H9 (cell line): ENCODE measurements around the gene ARL8A. TPM values are rescaled to one million over a fixed set of nuclear protein-coding genes. Genes with fewer than 3 reads are reported as not detected.

ENCODE experiments used
- DNase-seq: peaks from one replicate; pipeline ENCODE4 v3.0.0-alpha.2; 2017
- H2AFZ ChIP-seq: one replicate; pipeline ENCODE4 v1.6.1; 2013; ENCODE audit warnings: mild to moderate bottlenecking, low read length, control low read depth, moderate library complexity
- H2AK5ac ChIP-seq: 2 replicates; pipeline ENCODE4 v1.6.1; 2013; ENCODE audit warnings: low read length, control low read depth, mixed read lengths; ENCODE audit not compliant: insufficient read length
- H2BK120ac ChIP-seq: one replicate; pipeline ENCODE4 v1.6.1; 2013; ENCODE audit warnings: low read depth, mild to moderate bottlenecking, low read length, control low read depth, inconsistent platforms; ENCODE audit not compliant: poor library complexity, severe bottlenecking
- H2BK12ac ChIP-seq: 2 replicates; pipeline ENCODE4 v1.6.1; 2013; ENCODE audit warnings: low read length, control low read depth, mixed read lengths, low read depth; ENCODE audit not compliant: insufficient read length
- H2BK15ac ChIP-seq: 2 replicates; pipeline ENCODE4 v1.6.1; 2013; ENCODE audit warnings: low read depth, low read length, control low read depth
- H2BK20ac ChIP-seq: one replicate; pipeline ENCODE4 v1.6.1; 2013; ENCODE audit warnings: low read depth, mild to moderate bottlenecking, low read length, control low read depth, inconsistent platforms; ENCODE audit not compliant: poor library complexity, severe bottlenecking
- H2BK5ac ChIP-seq: 2 replicates; pipeline ENCODE4 v1.6.1; 2013; ENCODE audit warnings: low read length, control low read depth, mixed read lengths; ENCODE audit not compliant: insufficient read length
- H3K14ac ChIP-seq: 2 replicates; pipeline ENCODE4 v1.6.1; 2013; ENCODE audit warnings: low read length, control low read depth; ENCODE audit not compliant: insufficient read depth
- H3K18ac ChIP-seq: 2 replicates; pipeline ENCODE4 v1.6.1; 2013; ENCODE audit warnings: low read depth, mild to moderate bottlenecking, mixed read lengths, low read length, control low read depth; ENCODE audit not compliant: insufficient read length
- H3K23ac ChIP-seq: 2 replicates; pipeline ENCODE4 v1.6.1; 2013; ENCODE audit warnings: low read length, control low read depth, mixed read lengths, low read depth; ENCODE audit not compliant: insufficient read length
- H3K23me2 ChIP-seq: 2 replicates; pipeline ENCODE4 v1.6.1; 2013; ENCODE audit warnings: low read depth, mild to moderate bottlenecking, mixed read lengths, low read length, control low read depth; ENCODE audit not compliant: insufficient read length, poor library complexity, severe bottlenecking
- H3K27ac ChIP-seq: 2 replicates; pipeline ENCODE4 v1.5.1; 2013; ENCODE audit warnings: low read length, control low read depth, mixed read lengths, low read depth; ENCODE audit not compliant: insufficient read length
- H3K27me3 ChIP-seq: 2 replicates; pipeline ENCODE4 v1.6.1; 2013; ENCODE audit warnings: low read length, control low read depth, inconsistent platforms; ENCODE audit not compliant: insufficient read depth
- H3K4ac ChIP-seq: 2 replicates; pipeline ENCODE4 v1.6.1; 2013; ENCODE audit warnings: low read depth, mild to moderate bottlenecking, control low read depth, inconsistent platforms, low read length, moderate library complexity
- H3K4me1 ChIP-seq: 2 replicates; pipeline ENCODE4 v1.6.1; 2013; ENCODE audit warnings: low read length, control low read depth, inconsistent platforms; ENCODE audit not compliant: insufficient read depth
- H3K4me2 ChIP-seq: 2 replicates; pipeline ENCODE4 v1.6.1; 2013; ENCODE audit warnings: low read length, control low read depth, mixed read lengths; ENCODE audit not compliant: insufficient read length, insufficient read depth
- H3K56ac ChIP-seq: 2 replicates; pipeline ENCODE4 v1.6.1; 2013; ENCODE audit warnings: low read depth, mild to moderate bottlenecking, mixed read lengths, low read length, control low read depth; ENCODE audit not compliant: insufficient read length
- H3K79me1 ChIP-seq: 2 replicates; pipeline ENCODE4 v1.6.1; 2013; ENCODE audit warnings: low read depth, mild to moderate bottlenecking, moderate library complexity, low read length, control low read depth, inconsistent platforms; ENCODE audit not compliant: insufficient read depth, poor library complexity, severe bottlenecking
- H3K79me2 ChIP-seq: 2 replicates; pipeline ENCODE4 v1.6.1; 2013; ENCODE audit warnings: low read length, control low read depth, inconsistent platforms; ENCODE audit not compliant: insufficient read depth
- H3K9ac ChIP-seq: 2 replicates; pipeline ENCODE4 v1.6.1; 2013; ENCODE audit warnings: low read length, control low read depth, mixed read lengths; ENCODE audit not compliant: insufficient read length; ENCODE audit errors: extremely low read depth
- H3K9me3 ChIP-seq: one replicate; pipeline ENCODE4 v1.6.1; 2013; ENCODE audit warnings: low read depth, low read length, inconsistent platforms; ENCODE audit not compliant: control insufficient read depth
- H3T11ph ChIP-seq: one replicate; pipeline ENCODE4 v1.6.1; 2013; ENCODE audit warnings: mild to moderate bottlenecking, low read length, control low read depth, inconsistent platforms
- H4K20me1 ChIP-seq: one replicate; pipeline ENCODE4 v1.6.1; 2013; ENCODE audit not compliant: control insufficient read depth, insufficient read length, insufficient read depth
- H4K5ac ChIP-seq: 2 replicates; pipeline ENCODE4 v1.6.1; 2013; ENCODE audit warnings: low read depth, mild to moderate bottlenecking, mixed read lengths, low read length, control low read depth; ENCODE audit not compliant: insufficient read length
- H4K8ac ChIP-seq: replicated peaks from 2 replicates; pipeline ENCODE4 v1.6.1; 2013; ENCODE audit warnings: low read length, control low read depth, mixed read lengths, low read depth; ENCODE audit not compliant: insufficient read length
- H4K91ac ChIP-seq: 2 replicates; pipeline ENCODE4 v1.6.1; 2013; ENCODE audit warnings: low read depth, mild to moderate bottlenecking, moderate library complexity, mixed read lengths, low read length, control low read depth; ENCODE audit not compliant: insufficient read length
- H3K27ac Mint-ChIP-seq, 3 experiments: 2 replicates in 2 of 3; 3 replicates in 1 of 3; pipeline ENCODE4 v1.8.0; 2020 to 2021; ENCODE audit warnings: mixed read lengths in 3 of 3, mild to moderate bottlenecking in 1 of 3, moderate library complexity in 1 of 3
- H3K27me3 Mint-ChIP-seq: 2 replicates; pipeline ENCODE4 v1.8.0; 2021; ENCODE audit warnings: low read depth, mild to moderate bottlenecking, moderate library complexity, mixed read lengths
- H3K36me3 Mint-ChIP-seq, 3 experiments: 2 replicates in 2 of 3; 3 replicates in 1 of 3; pipeline ENCODE4 v1.8.0; 2020 to 2021; ENCODE audit warnings: low read depth in 3 of 3, mixed read lengths in 3 of 3; ENCODE audit not compliant: insufficient read depth in 1 of 3
- H3K4me1 Mint-ChIP-seq, 2 experiments: 2 replicates each; pipeline ENCODE4 v1.8.0; 2020; ENCODE audit warnings: mixed read lengths in 2 of 2
- H3K4me3 Mint-ChIP-seq, 2 experiments: 2 replicates in 1 of 2; 3 replicates in 1 of 2; pipeline ENCODE4 v1.8.0; 2020 to 2021; ENCODE audit warnings: mild to moderate bottlenecking in 2 of 2, mixed read lengths in 2 of 2, moderate library complexity in 1 of 2
- H3K9me3 Mint-ChIP-seq, 2 experiments: 2 replicates in 1 of 2; 3 replicates in 1 of 2; pipeline ENCODE4 v1.8.0; 2020; ENCODE audit warnings: mild to moderate bottlenecking in 2 of 2, mixed read lengths in 2 of 2, moderate library complexity in 1 of 2
- CTCF ChIP-seq: fragments of 200-600 bp; sonication (generic); conservative IDR thresholded peaks from 3 replicates; pipeline ENCODE4 v1.8.0; 2021; ENCODE audit warnings: antibody characterized with exemption, mild to moderate bottlenecking
- WGBS: extraction: QIAGEN DNeasy Blood & Tissue Kit; methylation state at CpG from one replicate; pipeline ENCODE4 v1.1.7; 2013; ENCODE audit warnings: missing lambda C conversion rate, low lambda C conversion rate, mixed read lengths; ENCODE audit not compliant: insufficient read length; ENCODE audit errors: extremely low coverage; 5-methylcytosine and 5-hydroxymethylcytosine counted together
- total RNA-seq: library from RNA; stranded (reverse); gene quantifications from 2 replicates; pipeline ENCODE4 v1.2.1, GENCODE V29; 2021

The ARL8A gene
- total RNA-seq, 1 experiment from 2014 or later, result 67.2 TPM

DNA sequence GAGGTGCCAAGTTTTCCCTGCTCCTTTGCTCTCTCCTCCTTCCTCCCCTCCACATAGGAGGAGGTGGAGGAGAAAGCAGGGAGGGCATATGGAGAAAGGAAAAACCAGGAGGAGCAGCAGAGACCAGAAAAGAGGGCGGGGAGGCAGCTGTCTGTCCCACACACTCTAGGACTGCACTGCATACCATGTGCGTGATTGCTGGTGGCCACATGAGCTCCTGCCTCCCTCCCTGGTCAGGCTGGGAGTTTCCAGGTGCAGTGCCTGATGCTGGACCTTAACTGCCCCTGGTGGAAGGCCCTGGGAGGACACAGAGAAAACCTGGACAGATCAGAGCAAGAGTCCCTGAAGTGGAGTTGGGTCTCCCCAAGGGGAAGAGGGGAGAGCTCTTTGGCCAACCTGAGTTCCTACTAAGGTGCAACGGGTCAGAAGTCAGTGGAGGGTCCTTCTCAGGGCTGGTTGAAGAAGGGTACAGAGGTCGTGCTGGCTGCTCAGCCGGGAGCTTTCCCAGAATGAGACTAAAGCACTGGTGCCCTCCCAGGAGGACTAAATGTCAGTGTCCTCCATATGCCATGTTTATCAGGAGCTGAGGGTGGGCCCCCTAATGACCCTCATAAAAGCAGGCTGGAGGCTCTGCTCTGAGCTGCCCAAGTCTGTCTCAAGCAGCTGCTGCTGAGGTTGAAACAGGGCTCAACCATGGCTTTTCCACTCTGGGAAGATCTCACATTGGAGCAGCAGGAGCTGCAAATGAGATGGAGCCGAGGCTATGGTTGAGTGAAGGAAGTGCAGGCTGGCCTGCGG is 45.6 kb upstream of the ARL8A start:
- peak; percentile 65 for DNase-seq
- peaks cover under 1% of the 10 kb centered on the region; the same call in 1 of the 2 replicates for H3K4me1 ChIP-seq
- no peak overlapping the region for H2AK5ac ChIP-seq
- H3K23me2 ChIP-seq, result peaks cover 4% of the 10 kb centered on the region
- no peak overlapping the region for H2BK12ac ChIP-seq
- no peak overlapping the region for H4K8ac ChIP-seq
- H3K27me3 ChIP-seq, result peaks cover 11% of the 10 kb centered on the region; the same call in 1 of the 2 replicates
- no peak overlapping the region for H3K4me2 ChIP-seq
- H4K5ac ChIP-seq, result no peak overlapping the region
- H3T11ph ChIP-seq, result no peak overlapping the region
- H3K4ac ChIP-seq, result no peak overlapping the region
- no peaks in the 10 kb centered on the region for H3K9me3 ChIP-seq
- no CpG with 5 or more reads among the region's 7 CpGs for WGBS
- TF ChIP-seq CTCF, result no peak; the same call in 1 of the 3 replicates
- H4K20me1 ChIP-seq, result no peaks in the 10 kb centered on the region
- no peak overlapping the region for H4K91ac ChIP-seq
- peaks cover 32% of the 10 kb centered on the region for H3K27me3 Mint-ChIP-seq
- H3K79me2 ChIP-seq, result no peaks in the 10 kb centered on the region
- no peaks in the 10 kb centered on the region for H3K79me1 ChIP-seq
- no peak overlapping the region for H2BK5ac ChIP-seq
- no peaks in the 10 kb centered on the region; a peak in 2 of 5 replicates for H3K9me3 Mint-ChIP-seq
- no peak overlapping the region for H3K9ac ChIP-seq
- no peak overlapping the region for H3K18ac ChIP-seq
- no peak overlapping the region for H2AFZ ChIP-seq
- no peak overlapping the region for H3K27ac ChIP-seq
- no peak overlapping the region for H3K4me3 Mint-ChIP-seq
- H3K14ac ChIP-seq, result no peak overlapping the region
- H3K23ac ChIP-seq, result no peak overlapping the region
- peaks cover 7 to 19% of the 10 kb centered on the region in 2 experiments for H3K4me1 Mint-ChIP-seq
- no peak overlapping the region for H2BK15ac ChIP-seq
- H2BK120ac ChIP-seq, result no peak overlapping the region
- no peak overlapping the region for H3K56ac ChIP-seq
- H2BK20ac ChIP-seq, result no peak overlapping the region
- no peak overlapping the region for H3K27ac Mint-ChIP-seq
- H3K36me3 Mint-ChIP-seq, result no peaks in the 10 kb centered on the region; a peak in 1 of 7 replicates
